SK-N-MC (cell line): ENCODE measurements around the gene SH3BGR.

Experiments
- DNase-seq: peaks from one replicate; pipeline ENCODE4 v3.0.0-alpha.2; 2011; ENCODE audit warnings: low read depth, low spot score
- H3K27ac ChIP-seq: fragments of 200-600 bp; sonication (generic); 2 replicates; pipeline ENCODE4 v1.5.1; 2016; ENCODE audit warnings: mixed run types
- H3K36me3 ChIP-seq: fragments of 200-600 bp; sonication (generic); 2 replicates; pipeline ENCODE4 v1.6.1; 2017; ENCODE audit warnings: antibody characterized with exemption, low read length, mixed read lengths; ENCODE audit not compliant: insufficient read depth
- H3K4me3 ChIP-seq: fragments of 200-600 bp; sonication (generic); 2 replicates; pipeline ENCODE4 v1.5.1; 2016
- H3K9ac ChIP-seq: fragments of 200-600 bp; sonication (generic); 2 replicates; pipeline ENCODE4 v1.8.0; 2017; ENCODE audit warnings: mixed run types, mixed read lengths; ENCODE audit not compliant: insufficient read length
- H3K9me3 ChIP-seq: fragments of 200-600 bp; sonication (generic); 2 replicates; pipeline ENCODE4 v1.6.1; 2017; ENCODE audit warnings: low read depth, mild to moderate bottlenecking, antibody characterized with exemption, low read length, moderate library complexity, mixed read lengths
- EZH2 ChIP-seq: fragments of 200-600 bp; sonication (generic); IDR thresholded peaks from one replicate; pipeline ENCODE4 v1.6.1; 2017; ENCODE audit warnings: antibody characterized with exemption
- FOXP2 ChIP-seq: optimal IDR thresholded peaks from 2 replicates; pipeline ENCODE3; 2011; ENCODE audit warnings: mild to moderate bottlenecking, moderate library complexity; ENCODE audit not compliant: insufficient read depth; ENCODE audit errors: extremely low read length, control extremely low read depth
- POLR2AphosphoS5 ChIP-seq: IDR thresholded peaks from 2 replicates; pipeline ENCODE4 v1.6.1; 2012; ENCODE audit warnings: mild to moderate bottlenecking, low read depth, low read length, borderline replicate concordance

Gene SH3BGR

GRCh38 chr21:39489380-39489924 lies 37.7 kb downstream of the SH3BGR start:
- no peak for DNase-seq
- Histone ChIP-seq H3K4me3 (no peak overlapping the region), H3K27ac (no peak overlapping the region), H3K9ac (no peak overlapping the region), H3K9me3 (no peaks in the 10 kb centered on the region), H3K36me3 (no peaks in the 10 kb centered on the region)
- TF ChIP-seq POLR2AphosphoS5, result no peak

DNA sequence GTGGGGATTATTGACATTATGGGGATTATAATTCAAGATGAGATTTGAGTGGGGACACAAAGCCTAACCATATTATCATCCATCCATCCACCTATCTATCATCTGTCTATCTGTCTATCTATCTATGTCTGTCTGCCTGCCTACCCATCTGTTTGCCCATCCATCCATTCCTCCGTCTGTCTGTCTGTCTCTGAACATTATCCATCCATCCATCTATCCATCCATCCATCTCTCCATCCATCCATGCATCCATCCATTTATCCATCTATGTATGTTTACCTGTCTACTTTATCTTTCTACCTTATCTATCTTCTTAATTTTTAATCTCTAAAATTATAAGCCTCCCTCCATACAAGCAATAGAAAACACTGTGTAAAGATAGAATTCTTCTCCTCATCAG lies 47.4 kb downstream of the SH3BGR start:
- no peaks in the 10 kb centered on the region for H3K36me3 ChIP-seq
- no peak for DNase-seq
- TF ChIP-seq POLR2AphosphoS5 (no peak), FOXP2 (no peak), EZH2 (no peak)
- H3K4me3 ChIP-seq, result no peak overlapping the region
- H3K9ac ChIP-seq, result no peak overlapping the region
- no peak overlapping the region for H3K27ac ChIP-seq
- H3K9me3 ChIP-seq, result no peaks in the 10 kb centered on the region

DNA sequence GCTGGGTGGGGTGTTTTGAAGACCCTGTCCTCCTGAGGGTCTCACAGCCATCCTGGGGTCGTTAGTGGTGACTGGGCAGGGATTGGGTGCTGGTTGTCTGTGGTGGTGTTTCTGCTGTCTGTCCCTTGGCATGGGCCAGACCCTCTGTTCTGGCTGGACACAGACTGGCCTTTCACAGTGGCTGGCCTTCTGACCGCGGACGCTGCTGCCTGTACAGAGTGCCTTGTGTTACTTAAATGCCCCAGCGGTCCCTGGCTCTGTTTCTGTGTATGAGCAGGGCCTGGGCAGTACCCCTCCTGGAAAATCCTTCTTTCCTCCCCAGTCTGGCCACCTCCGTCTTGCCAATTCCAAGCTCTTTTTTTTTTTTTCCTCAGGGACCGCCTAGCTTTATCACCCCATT lies 50.9 kb downstream of the SH3BGR start:
- H3K4me3 ChIP-seq, result no peak overlapping the region
- no peak overlapping the region for H3K27ac ChIP-seq
- no peak overlapping the region for H3K9ac ChIP-seq
- DNase-seq, result no peak
- TF ChIP-seq EZH2 (no peak), POLR2AphosphoS5 (no peak), FOXP2 (no peak)
- H3K9me3 ChIP-seq, result no peaks in the 10 kb centered on the region
- H3K36me3 ChIP-seq, result no peaks in the 10 kb centered on the region

GRCh38 chr21:39503123-39503762 lies 51.5 kb downstream of the SH3BGR start:
- no peak overlapping the region for H3K27ac ChIP-seq
- H3K4me3 ChIP-seq, result no peak overlapping the region
- TF ChIP-seq EZH2 (no peak), POLR2AphosphoS5 (no peak), FOXP2 (no peak)
- DNase-seq, result no peak
- no peaks in the 10 kb centered on the region for H3K9me3 ChIP-seq
- no peak overlapping the region for H3K9ac ChIP-seq
- H3K36me3 ChIP-seq, result no peaks in the 10 kb centered on the region

DNA sequence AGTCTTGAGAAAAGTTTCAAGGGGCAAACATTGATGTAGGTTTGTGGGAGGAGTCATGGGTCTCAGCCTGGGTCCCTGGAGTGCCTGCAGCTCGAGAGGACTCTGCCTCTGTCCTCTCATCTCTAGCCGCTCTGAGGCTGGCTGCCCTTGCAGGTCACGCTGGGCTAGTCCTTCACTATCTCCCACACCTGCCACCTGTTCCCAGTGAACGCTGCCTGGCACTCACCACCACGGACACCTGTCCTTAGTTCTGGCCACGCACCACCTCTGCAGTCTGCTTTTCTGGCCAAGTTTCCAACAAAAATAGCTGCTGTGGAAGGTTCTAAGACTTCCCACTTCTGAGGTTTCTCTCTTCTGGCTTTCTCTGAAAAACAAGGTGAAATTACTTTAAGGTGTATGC lies 52.5 kb downstream of the SH3BGR start:
- no peak overlapping the region for H3K4me3 ChIP-seq
- H3K27ac ChIP-seq, result no peak overlapping the region
- TF ChIP-seq FOXP2 (no peak), EZH2 (no peak), POLR2AphosphoS5 (no peak)
- H3K9ac ChIP-seq, result no peak overlapping the region
- no peaks in the 10 kb centered on the region for H3K9me3 ChIP-seq
- H3K36me3 ChIP-seq, result no peaks in the 10 kb centered on the region
- no peak for DNase-seq

- Histone ChIP-seq H3K36me3 (no peaks in the 10 kb centered on the region), H3K9ac (no peak overlapping the region), H3K27ac (no peak overlapping the region), H3K4me3 (no peak overlapping the region), H3K9me3 (no peaks in the 10 kb centered on the region)
- DNase-seq, result no peak
- TF ChIP-seq POLR2AphosphoS5 (no peak), FOXP2 (no peak), EZH2 (no peak)
These were observed 58.5 kb downstream of the SH3BGR start for GRCh38 chr21:39510240-39510639.

DNA sequence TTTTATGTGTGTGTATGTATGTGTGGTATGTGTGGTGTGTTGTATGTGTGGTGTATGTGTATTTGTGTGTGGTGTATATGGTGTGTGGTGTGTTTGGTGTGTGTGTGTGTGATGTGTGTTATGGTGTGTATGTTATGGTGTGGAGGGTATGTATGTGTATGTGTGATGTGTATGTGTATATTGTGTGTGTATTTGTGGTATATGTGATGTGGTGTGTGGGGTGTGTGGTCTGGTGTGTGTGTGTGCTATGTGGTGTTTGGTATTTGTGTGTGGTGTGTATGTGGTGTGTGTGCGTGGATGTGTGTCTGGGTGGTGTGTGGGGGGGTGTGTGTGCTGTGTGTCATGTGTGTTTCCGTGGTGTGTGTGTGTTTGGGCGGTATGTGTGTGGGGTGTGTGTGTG lies 59.3 kb downstream of the SH3BGR start:
- Histone ChIP-seq H3K36me3 (no peaks in the 10 kb centered on the region), H3K4me3 (no peak overlapping the region), H3K27ac (no peak overlapping the region), H3K9ac (no peak overlapping the region), H3K9me3 (no peaks in the 10 kb centered on the region)
- TF ChIP-seq POLR2AphosphoS5, result no peak
- TF ChIP-seq FOXP2, result no peak
- no peak for TF ChIP-seq EZH2
- DNase-seq, result no peak

DNA sequence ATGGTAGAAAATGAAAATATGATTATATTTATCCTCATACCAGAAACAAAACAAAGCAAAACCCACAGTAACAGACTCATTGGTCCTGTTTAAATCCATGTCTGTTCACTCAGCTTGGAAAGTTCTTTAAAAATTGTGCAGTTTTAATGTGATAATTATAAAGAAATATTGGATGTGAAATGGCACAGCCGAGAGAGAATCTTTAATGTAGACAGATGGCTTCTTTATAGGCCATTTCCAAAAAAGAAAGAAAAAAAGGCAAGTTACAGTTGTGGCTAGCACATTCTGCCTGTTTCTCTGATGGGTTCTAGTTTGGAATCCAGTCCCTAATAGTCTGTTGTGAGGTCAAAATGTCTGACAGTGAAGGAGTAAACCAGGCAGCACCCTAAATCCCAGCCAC lies 62.0 kb downstream of the SH3BGR start:
- DNase-seq, result no peak

More for the DNA sequence above, 62.0 kb downstream of the SH3BGR start:
- H3K9ac ChIP-seq, result no peak overlapping the region
- H3K9me3 ChIP-seq, result no peaks in the 10 kb centered on the region
- no peak overlapping the region for H3K27ac ChIP-seq
- no peak overlapping the region for H3K4me3 ChIP-seq
- TF ChIP-seq FOXP2, result no peak
- no peak for TF ChIP-seq EZH2
- TF ChIP-seq POLR2AphosphoS5, result no peak
- no peaks in the 10 kb centered on the region for H3K36me3 ChIP-seq
